ENCODE data around the gene MUC6.

- TF ChIP-seq POLR2A (IDR thresholded peaks at IDR 0.05; ENCODE audit: low read depth, low read length) (no peak), CTCF (IDR thresholded peaks at IDR 0.05; ENCODE audit: extremely low read depth in 1 of 2, insufficient read depth in 1 of 2, low read depth in 1 of 2, low read length in 2 of 2) (no peak), POLR2AphosphoS5 (IDR thresholded peaks at IDR 0.05; ENCODE audit: insufficient read depth, low read depth, low read length) (no peak), GATA2 (IDR thresholded peaks at IDR 0.05; ENCODE audit: insufficient read depth, insufficient read length, low read depth, low read length) (no peak), EZH2 (IDR thresholded peaks at IDR 0.05; ENCODE audit: borderline replicate concordance, low read depth, low read length, severe bottlenecking) (no peak), JUN (IDR thresholded peaks at IDR 0.05; ENCODE audit: borderline replicate concordance, insufficient read depth, insufficient read length, low read depth) (no peak), MAX (IDR thresholded peaks at IDR 0.05; ENCODE audit: insufficient read depth, insufficient read length) (no peak), MYC (IDR thresholded peaks at IDR 0.05; ENCODE audit: low read depth, low read length) (no peak)
Observed at GRCh38 chr11:1007279-1007678, 29.2 kb downstream of the MUC6 start.
